ENCODE data around the gene PC. TPM values are rescaled to one million over a fixed set of nuclear protein-coding genes. Genes with fewer than 3 reads are reported as not detected.

PC gene
- total and polyA plus RNA-seq, 9 of the 15 experiments (the other 6 are each of a cell fraction or from before 2014, with no cell fraction given), result 0.94 to 38.0 (median 8.7) TPM

DNA sequence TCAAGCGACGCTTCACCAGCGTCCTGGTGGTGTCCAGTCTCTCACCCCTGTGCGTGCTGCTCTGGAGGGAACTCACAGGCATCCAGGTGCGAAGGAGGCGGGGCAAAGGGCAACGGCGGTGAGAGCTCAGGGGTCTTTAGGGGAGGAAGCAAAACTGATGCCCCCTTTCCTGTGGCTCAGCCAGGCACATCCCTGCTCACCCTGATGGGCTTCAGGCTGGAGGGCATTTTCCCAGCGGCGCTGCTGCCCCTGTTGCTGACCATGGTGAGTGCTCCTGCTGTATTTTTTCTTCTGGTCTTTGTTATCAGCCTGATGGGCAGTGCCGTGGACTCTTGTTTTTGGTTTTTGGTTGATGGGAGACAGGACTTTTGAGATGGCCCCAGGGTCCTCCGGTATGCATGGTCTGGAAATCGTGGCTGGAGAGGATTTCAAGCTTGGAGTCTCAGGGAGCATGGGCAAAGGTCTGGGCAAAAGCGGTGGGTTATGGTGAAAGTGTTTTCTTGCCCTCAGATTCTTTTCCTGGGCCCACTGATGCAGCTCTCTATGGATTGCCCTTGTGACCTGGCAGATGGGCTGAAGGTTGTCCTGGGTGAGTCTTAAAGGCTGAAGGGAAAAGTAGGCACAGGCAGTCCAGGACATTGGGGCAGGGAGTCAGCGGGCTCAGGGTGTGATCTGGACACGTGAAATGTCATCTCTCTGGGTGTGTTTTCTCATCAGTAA is 114.2 kb downstream of the PC start (continued):
- TF ChIP-seq, protein P1, sequence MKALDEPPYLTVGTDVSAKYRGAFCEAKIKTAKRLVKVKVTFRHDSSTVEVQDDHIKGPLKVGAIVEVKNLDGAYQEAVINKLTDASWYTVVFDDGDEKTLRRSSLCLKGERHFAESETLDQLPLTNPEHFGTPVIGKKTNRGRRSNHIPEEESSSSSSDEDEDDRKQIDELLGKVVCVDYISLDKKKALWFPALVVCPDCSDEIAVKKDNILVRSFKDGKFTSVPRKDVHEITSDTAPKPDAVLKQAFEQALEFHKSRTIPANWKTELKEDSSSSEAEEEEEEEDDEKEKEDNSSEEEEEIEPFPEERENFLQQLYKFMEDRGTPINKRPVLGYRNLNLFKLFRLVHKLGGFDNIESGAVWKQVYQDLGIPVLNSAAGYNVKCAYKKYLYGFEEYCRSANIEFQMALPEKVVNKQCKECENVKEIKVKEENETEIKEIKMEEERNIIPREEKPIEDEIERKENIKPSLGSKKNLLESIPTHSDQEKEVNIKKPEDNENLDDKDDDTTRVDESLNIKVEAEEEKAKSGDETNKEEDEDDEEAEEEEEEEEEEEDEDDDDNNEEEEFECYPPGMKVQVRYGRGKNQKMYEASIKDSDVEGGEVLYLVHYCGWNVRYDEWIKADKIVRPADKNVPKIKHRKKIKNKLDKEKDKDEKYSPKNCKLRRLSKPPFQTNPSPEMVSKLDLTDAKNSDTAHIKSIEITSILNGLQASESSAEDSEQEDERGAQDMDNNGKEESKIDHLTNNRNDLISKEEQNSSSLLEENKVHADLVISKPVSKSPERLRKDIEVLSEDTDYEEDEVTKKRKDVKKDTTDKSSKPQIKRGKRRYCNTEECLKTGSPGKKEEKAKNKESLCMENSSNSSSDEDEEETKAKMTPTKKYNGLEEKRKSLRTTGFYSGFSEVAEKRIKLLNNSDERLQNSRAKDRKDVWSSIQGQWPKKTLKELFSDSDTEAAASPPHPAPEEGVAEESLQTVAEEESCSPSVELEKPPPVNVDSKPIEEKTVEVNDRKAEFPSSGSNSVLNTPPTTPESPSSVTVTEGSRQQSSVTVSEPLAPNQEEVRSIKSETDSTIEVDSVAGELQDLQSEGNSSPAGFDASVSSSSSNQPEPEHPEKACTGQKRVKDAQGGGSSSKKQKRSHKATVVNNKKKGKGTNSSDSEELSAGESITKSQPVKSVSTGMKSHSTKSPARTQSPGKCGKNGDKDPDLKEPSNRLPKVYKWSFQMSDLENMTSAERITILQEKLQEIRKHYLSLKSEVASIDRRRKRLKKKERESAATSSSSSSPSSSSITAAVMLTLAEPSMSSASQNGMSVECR (CRISPR knock-in tag; IDR thresholded peaks at IDR 0.05), result no peak
- TF ChIP-seq LCOR (CRISPR knock-in tag; IDR thresholded peaks at IDR 0.05) (peak; percentile 4; the same call in 1 of the 2 replicates), GABPB1 (CRISPR knock-in tag; IDR thresholded peaks at IDR 0.05) (peak; percentile 22; the same call in 1 of the 2 replicates), POLR2AphosphoS2 (IDR thresholded peaks at IDR 0.05; ENCODE audit: low read length) (0 out of 2 replicates have a peak, but pooled peaks have one; percentile 55), FUS (optimal IDR thresholded peaks at IDR 0.05; ENCODE audit: low read depth, low read length) (no peak), TFAM (CRISPR knock-in tag; conservative IDR thresholded peaks at IDR 0.05) (no peak), HDAC1 (IDR thresholded peaks at IDR 0.05) (no peak; a peak in 1 of 4 replicates), SLC30A9 (CRISPR knock-in tag; IDR thresholded peaks at IDR 0.05) (no peak), ZNF584 (CRISPR knock-in tag; IDR thresholded peaks at IDR 0.05; ENCODE audit: low read depth) (no peak), PURB (CRISPR knock-in tag; IDR thresholded peaks at IDR 0.05; ENCODE audit: low read depth) (no peak), CHD1 (IDR thresholded peaks at IDR 0.05; ENCODE audit: low read length) (peak; percentile 54)
- TF ChIP-seq, protein P2, sequence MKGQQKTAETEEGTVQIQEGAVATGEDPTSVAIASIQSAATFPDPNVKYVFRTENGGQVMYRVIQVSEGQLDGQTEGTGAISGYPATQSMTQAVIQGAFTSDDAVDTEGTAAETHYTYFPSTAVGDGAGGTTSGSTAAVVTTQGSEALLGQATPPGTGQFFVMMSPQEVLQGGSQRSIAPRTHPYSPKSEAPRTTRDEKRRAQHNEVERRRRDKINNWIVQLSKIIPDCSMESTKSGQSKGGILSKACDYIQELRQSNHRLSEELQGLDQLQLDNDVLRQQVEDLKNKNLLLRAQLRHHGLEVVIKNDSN (CRISPR knock-in tag; IDR thresholded peaks at IDR 0.05), result no peak
- TF ChIP-seq, protein P3, sequence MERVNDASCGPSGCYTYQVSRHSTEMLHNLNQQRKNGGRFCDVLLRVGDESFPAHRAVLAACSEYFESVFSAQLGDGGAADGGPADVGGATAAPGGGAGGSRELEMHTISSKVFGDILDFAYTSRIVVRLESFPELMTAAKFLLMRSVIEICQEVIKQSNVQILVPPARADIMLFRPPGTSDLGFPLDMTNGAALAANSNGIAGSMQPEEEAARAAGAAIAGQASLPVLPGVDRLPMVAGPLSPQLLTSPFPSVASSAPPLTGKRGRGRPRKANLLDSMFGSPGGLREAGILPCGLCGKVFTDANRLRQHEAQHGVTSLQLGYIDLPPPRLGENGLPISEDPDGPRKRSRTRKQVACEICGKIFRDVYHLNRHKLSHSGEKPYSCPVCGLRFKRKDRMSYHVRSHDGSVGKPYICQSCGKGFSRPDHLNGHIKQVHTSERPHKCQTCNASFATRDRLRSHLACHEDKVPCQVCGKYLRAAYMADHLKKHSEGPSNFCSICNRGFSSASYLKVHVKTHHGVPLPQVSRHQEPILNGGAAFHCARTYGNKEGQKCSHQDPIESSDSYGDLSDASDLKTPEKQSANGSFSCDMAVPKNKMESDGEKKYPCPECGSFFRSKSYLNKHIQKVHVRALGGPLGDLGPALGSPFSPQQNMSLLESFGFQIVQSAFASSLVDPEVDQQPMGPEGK (CRISPR knock-in tag; IDR thresholded peaks at IDR 0.05; ENCODE audit: borderline replicate concordance), result no peak
- TF ChIP-seq, protein P4, sequence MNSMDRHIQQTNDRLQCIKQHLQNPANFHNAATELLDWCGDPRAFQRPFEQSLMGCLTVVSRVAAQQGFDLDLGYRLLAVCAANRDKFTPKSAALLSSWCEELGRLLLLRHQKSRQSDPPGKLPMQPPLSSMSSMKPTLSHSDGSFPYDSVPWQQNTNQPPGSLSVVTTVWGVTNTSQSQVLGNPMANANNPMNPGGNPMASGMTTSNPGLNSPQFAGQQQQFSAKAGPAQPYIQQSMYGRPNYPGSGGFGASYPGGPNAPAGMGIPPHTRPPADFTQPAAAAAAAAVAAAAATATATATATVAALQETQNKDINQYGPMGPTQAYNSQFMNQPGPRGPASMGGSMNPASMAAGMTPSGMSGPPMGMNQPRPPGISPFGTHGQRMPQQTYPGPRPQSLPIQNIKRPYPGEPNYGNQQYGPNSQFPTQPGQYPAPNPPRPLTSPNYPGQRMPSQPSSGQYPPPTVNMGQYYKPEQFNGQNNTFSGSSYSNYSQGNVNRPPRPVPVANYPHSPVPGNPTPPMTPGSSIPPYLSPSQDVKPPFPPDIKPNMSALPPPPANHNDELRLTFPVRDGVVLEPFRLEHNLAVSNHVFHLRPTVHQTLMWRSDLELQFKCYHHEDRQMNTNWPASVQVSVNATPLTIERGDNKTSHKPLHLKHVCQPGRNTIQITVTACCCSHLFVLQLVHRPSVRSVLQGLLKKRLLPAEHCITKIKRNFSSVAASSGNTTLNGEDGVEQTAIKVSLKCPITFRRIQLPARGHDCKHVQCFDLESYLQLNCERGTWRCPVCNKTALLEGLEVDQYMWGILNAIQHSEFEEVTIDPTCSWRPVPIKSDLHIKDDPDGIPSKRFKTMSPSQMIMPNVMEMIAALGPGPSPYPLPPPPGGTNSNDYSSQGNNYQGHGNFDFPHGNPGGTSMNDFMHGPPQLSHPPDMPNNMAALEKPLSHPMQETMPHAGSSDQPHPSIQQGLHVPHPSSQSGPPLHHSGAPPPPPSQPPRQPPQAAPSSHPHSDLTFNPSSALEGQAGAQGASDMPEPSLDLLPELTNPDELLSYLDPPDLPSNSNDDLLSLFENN (IDR thresholded peaks at IDR 0.05; ENCODE audit: low read depth in 2 of 2, low read length in 2 of 2), result no peak
